Spleen (tissue), 3 donors: ENCODE results near the gene RTKN.
"Not testable (repeated sequence)": the region's sequence is repeated elsewhere in the genome, so short reads cannot be mapped to it uniquely, and the experiment has no call there.

Experiments used
- POLR2A ChIP-seq, 3 donors: fragments of 450-650 bp; IDR thresholded peaks; one replicate each; pipeline ENCODE4 v1.5.1; 2017; ENCODE audit warnings: antibody characterized with exemption in 3 of 3, mild to moderate bottlenecking in 1 of 3
- POLR2AphosphoS5 ChIP-seq, 3 donors: sonication (generic); formaldehyde crosslinking; IDR thresholded peaks; one replicate each; pipeline ENCODE4 v1.5.1; 2017; ENCODE audit warnings: antibody characterized with exemption in 3 of 3

DNA sequence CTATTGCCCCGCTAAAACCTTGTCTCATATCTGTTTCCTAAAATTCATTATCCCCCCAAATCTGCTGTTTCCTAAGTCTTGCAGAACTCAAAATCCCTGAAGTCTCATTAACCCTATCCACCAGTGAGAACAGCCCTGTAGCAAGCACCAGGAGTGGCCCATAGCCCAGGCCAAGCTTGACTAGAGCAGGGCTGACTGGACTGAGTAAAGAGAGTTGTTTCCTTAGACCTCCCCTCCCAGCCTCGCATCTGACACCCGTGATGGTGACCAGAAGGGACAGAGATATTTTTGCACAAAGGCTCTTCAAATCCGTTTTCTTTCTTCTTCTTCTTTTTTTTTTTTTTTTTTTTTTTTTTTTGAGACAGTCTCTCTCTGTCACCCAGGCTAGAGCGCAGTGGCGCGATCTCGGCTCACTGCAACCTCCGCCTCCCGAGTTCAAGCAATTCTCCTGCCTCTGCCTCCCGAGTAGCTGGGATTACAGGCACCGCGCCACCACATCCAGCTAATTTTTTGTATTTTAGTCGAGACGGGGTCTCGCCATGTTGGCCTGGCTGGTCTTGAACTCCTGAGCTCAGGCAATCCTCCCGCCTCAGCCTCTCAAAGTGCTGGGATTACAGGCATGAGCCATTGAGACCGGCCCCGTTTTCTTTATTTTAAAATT, 21.2 kb downstream of the RTKN start:
- not testable (repeated sequence) for TF ChIP-seq POLR2AphosphoS5, POLR2A (IDR thresholded peaks at IDR 0.05)
